DND-41 (cell line): ENCODE results near the gene MRE11.

Experiments used
- ATAC-seq: fragments of 200-7000 bp; cut with Tn5 transposase; 3 replicates; pipeline ENCODE4 v1.9.1; 2021; ENCODE audit warnings: low read depth; ENCODE audit not compliant: insufficient read depth
- DNase-seq: peaks from one replicate; pipeline ENCODE4 v3.0.0-alpha.2; 2020
- H2AFZ ChIP-seq: 2 replicates; pipeline ENCODE4 v1.6.0; 2012; ENCODE audit warnings: low read depth, low read length
- H3K27ac ChIP-seq: 2 replicates; pipeline ENCODE4 v1.5.1; 2012; ENCODE audit warnings: low read length, inconsistent platforms
- H3K27me3 ChIP-seq: fragments of 200-600 bp; sonication (generic); 2 replicates; pipeline ENCODE4 v1.6.0; 2012; ENCODE audit warnings: low read length, mild to moderate bottlenecking, inconsistent platforms; ENCODE audit not compliant: insufficient read depth, poor library complexity
- H3K36me3 ChIP-seq: 2 replicates; pipeline ENCODE4 v1.5.1; 2012; ENCODE audit warnings: low read length, inconsistent platforms; ENCODE audit not compliant: insufficient read depth
- H3K4me1 ChIP-seq: 2 replicates; pipeline ENCODE4 v1.5.1; 2012; ENCODE audit warnings: mild to moderate bottlenecking, low read length; ENCODE audit not compliant: insufficient read depth
- H3K4me2 ChIP-seq: 2 replicates; pipeline ENCODE4 v1.6.0; 2012; ENCODE audit warnings: mild to moderate bottlenecking, moderate library complexity, low read length, inconsistent platforms; ENCODE audit not compliant: insufficient read depth
- H3K4me3 ChIP-seq, 2 experiments: fragments of 200-600 bp in 1 of 2; shearing (Covaris generic) in 1 of 2; 2 replicates each; pipeline ENCODE4 v1.5.1; 2012 to 2016; ENCODE audit warnings: inconsistent platforms in 2 of 2, low read length in 2 of 2, mild to moderate bottlenecking in 2 of 2, low read depth in 1 of 2, moderate library complexity in 1 of 2
- H3K79me2 ChIP-seq: 2 replicates; pipeline ENCODE4 v1.6.0; 2012; ENCODE audit warnings: low read length, inconsistent platforms; ENCODE audit not compliant: insufficient read depth
- H3K9ac ChIP-seq: 2 replicates; pipeline ENCODE4 v1.6.0; 2012; ENCODE audit warnings: low read depth, mild to moderate bottlenecking, inconsistent platforms, low read length, moderate library complexity
- H3K9me3 ChIP-seq: 2 replicates; pipeline ENCODE4 v1.5.1; 2012; ENCODE audit warnings: low read length, moderate library complexity, mild to moderate bottlenecking, inconsistent platforms; ENCODE audit not compliant: insufficient read depth, severe bottlenecking
- H4K20me1 ChIP-seq: 2 replicates; pipeline ENCODE4 v1.6.0; 2012; ENCODE audit warnings: low read length; ENCODE audit not compliant: insufficient read depth
- EZH2 ChIP-seq: IDR thresholded peaks from 3 replicates; pipeline ENCODE4 v1.6.1; 2012; ENCODE audit warnings: borderline replicate concordance, low read depth, mild to moderate bottlenecking, moderate library complexity, low read length, inconsistent platforms; ENCODE audit not compliant: severe bottlenecking
- TF ChIP-seq, protein P1 (sequence below): IDR thresholded peaks from 2 replicates; pipeline ENCODE4 v1.5.1; 2012; ENCODE audit warnings: borderline replicate concordance, low read length, moderate library complexity, mild to moderate bottlenecking; ENCODE audit not compliant: poor library complexity, severe bottlenecking; ENCODE audit errors: extremely low read depth

Gene MRE11

DNA sequence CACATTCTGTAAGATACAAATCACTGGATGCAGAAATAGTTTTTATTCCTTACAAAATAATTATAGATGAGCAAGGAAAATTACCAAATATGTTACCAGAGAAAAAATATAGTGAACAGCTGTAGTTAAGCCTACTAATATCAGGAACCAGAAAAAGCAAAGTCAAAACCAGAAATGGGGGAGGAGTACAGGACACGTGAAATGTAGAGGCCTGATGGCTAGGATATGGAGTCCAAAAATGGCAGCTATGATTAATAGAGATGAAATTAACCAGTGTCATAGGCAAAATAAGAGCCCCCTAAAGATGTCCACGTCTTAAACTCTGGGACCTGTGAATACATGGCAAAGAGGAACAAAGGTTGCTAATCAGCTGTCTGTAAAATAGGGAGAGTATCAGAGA, 34.1 kb downstream of the MRE11 start:
- TF ChIP-seq EZH2 = no peak
- TF ChIP-seq, protein P1, sequence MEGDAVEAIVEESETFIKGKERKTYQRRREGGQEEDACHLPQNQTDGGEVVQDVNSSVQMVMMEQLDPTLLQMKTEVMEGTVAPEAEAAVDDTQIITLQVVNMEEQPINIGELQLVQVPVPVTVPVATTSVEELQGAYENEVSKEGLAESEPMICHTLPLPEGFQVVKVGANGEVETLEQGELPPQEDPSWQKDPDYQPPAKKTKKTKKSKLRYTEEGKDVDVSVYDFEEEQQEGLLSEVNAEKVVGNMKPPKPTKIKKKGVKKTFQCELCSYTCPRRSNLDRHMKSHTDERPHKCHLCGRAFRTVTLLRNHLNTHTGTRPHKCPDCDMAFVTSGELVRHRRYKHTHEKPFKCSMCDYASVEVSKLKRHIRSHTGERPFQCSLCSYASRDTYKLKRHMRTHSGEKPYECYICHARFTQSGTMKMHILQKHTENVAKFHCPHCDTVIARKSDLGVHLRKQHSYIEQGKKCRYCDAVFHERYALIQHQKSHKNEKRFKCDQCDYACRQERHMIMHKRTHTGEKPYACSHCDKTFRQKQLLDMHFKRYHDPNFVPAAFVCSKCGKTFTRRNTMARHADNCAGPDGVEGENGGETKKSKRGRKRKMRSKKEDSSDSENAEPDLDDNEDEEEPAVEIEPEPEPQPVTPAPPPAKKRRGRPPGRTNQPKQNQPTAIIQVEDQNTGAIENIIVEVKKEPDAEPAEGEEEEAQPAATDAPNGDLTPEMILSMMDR = no peak
- no peaks in the 10 kb centered on the region for H3K4me1 ChIP-seq
- no peaks in the 10 kb centered on the region for H4K20me1 ChIP-seq
- H3K9me3 ChIP-seq = no peaks in the 10 kb centered on the region
- no peak overlapping the region for H2AFZ ChIP-seq
- no peak overlapping the region for H3K27ac ChIP-seq
- no peak overlapping the region for H3K9ac ChIP-seq
- H3K4me3 ChIP-seq = no peak overlapping the region
- H3K27me3 ChIP-seq = no peaks in the 10 kb centered on the region
- H3K36me3 ChIP-seq = peaks cover 70% of the 10 kb centered on the region
- no peak overlapping the region for H3K4me2 ChIP-seq
- no peaks in the 10 kb centered on the region for H3K79me2 ChIP-seq
- ATAC-seq (no peak), DNase-seq (no peak)

DNA sequence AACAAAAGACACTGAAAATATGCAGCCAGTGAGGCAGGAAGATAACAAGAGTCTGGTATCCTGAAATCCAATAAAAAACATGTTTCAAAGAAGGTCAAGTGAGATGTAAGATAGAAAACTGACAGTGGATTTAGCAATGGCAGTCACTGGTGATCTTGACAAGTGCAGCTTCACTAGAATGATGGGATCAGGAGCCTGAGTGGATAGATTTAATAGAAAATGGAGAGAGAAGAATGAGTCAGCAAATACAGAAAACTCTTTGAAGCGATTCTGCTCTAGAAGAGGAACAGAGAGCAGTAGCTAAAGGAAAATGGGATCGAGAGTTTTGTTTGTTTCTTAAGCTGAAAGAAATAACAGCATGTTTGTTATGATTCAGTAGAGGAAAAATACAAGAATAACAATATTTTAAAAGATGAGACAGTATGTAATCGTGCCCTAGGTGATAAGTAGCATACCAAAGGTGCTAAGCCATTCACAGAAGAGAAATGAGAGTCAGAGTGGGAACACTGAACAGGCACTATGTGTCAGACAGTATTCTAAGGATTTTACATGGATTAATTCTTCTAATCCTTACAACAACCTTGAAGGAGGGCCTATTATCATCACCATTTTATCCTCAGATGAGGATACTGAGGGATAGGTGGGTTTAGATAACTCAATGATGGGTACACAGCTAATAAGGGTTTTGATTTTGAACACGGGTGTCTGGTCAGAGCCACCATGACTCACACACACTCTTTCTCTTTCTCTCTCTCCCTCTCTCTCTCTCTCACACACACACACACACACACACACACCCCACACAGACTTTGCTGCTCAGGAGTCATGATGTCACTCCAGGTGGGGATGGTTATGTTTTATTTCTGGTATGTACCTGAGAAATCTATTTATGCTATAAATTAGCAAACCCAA, 36.3 kb downstream of the MRE11 start:
- H2AFZ ChIP-seq = no peak overlapping the region
- H3K27ac ChIP-seq = no peak overlapping the region
- TF ChIP-seq, protein P1 = no peak
- no peak for TF ChIP-seq EZH2
- ATAC-seq (no peak), DNase-seq (no peak)
- peaks cover 64% of the 10 kb centered on the region for H3K36me3 ChIP-seq
- no peaks in the 10 kb centered on the region for H4K20me1 ChIP-seq
- no peaks in the 10 kb centered on the region for H3K79me2 ChIP-seq
- no peak overlapping the region for H3K4me2 ChIP-seq
- H3K9ac ChIP-seq = no peak overlapping the region
- H3K4me1 ChIP-seq = no peaks in the 10 kb centered on the region
- H3K9me3 ChIP-seq = no peaks in the 10 kb centered on the region
- H3K27me3 ChIP-seq = no peaks in the 10 kb centered on the region
- no peak overlapping the region for H3K4me3 ChIP-seq

DNA sequence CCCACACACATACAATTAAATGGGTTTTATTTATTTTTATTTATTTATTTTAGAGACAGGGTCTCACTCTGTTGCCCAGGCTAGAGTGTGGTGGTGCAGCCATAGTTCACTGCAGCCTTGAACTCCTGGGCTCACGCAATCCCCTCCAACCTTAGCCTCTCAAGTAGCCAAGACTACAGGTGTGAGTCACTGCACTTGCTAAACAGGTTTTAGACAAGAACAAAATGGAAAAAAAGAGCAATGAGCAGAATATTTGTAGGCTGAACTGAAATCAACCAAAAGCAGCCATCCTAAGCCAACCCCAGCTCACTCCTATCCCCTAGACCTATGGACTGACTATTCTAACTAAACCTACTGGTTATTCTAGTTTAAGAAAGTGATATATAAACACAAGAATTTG, 37.8 kb downstream of the MRE11 start:
- Histone ChIP-seq H3K36me3 (peaks cover 55% of the 10 kb centered on the region), H3K27me3 (no peaks in the 10 kb centered on the region), H3K27ac (no peak overlapping the region), H2AFZ (no peak overlapping the region), H3K4me2 (no peak overlapping the region), H4K20me1 (no peaks in the 10 kb centered on the region), H3K9me3 (no peaks in the 10 kb centered on the region), H3K4me3 (no peak overlapping the region), H3K79me2 (no peaks in the 10 kb centered on the region), H3K4me1 (no peaks in the 10 kb centered on the region), H3K9ac (no peak overlapping the region)
- DNase-seq (no peak), ATAC-seq (no peak)
- TF ChIP-seq, protein P1 = no peak
- TF ChIP-seq EZH2 = no peak
